ENCODE measurements around the gene RIPOR1.
A peak's percentile ranks its signal among the peaks of the same experiment; 100 is the strongest.

RIPOR1 gene

GRCh38 chr16:67545665-67546024, 17.0 kb downstream of the RIPOR1 start:
- TF ChIP-seq TOX (CRISPR knock-in tag; IDR thresholded peaks at IDR 0.05; ENCODE audit: borderline replicate concordance) (no peak), ZNF565 (CRISPR knock-in tag; conservative IDR thresholded peaks at IDR 0.05; ENCODE audit: low read depth) (no peak), ARNTL (CRISPR knock-in tag; IDR thresholded peaks at IDR 0.05; ENCODE audit: borderline replicate concordance, low read depth) (no peak), ZFP30 (CRISPR knock-in tag; IDR thresholded peaks at IDR 0.05) (no peak), ISL1 (CRISPR knock-in tag; IDR thresholded peaks at IDR 0.05) (no peak), CREB5 (CRISPR knock-in tag; IDR thresholded peaks at IDR 0.05; ENCODE audit: low read depth) (no peak), GLIS3 (CRISPR knock-in tag; IDR thresholded peaks at IDR 0.05) (no peak), ZFP3 (CRISPR knock-in tag; IDR thresholded peaks at IDR 0.05) (no peak), OSR1 (CRISPR knock-in tag; IDR thresholded peaks at IDR 0.05) (no peak), BACH2 (CRISPR knock-in tag; IDR thresholded peaks at IDR 0.05; ENCODE audit: borderline replicate concordance) (no peak), PATZ1 (CRISPR knock-in tag; IDR thresholded peaks at IDR 0.05; ENCODE audit: borderline replicate concordance) (no peak), SNAI2 (CRISPR knock-in tag; IDR thresholded peaks at IDR 0.05) (no peak), PPARA (CRISPR knock-in tag; IDR thresholded peaks at IDR 0.05; ENCODE audit: borderline replicate concordance) (no peak), TSHZ2 (CRISPR knock-in tag; IDR thresholded peaks at IDR 0.05) (no peak)
- no peak for ATAC-seq

- no peak for TF ChIP-seq ZC3H10 (CRISPR knock-in tag; IDR thresholded peaks at IDR 0.05)
- no peak for TF ChIP-seq ZNF8 (CRISPR knock-in tag; IDR thresholded peaks at IDR 0.05)
- TF ChIP-seq ARNTL (CRISPR knock-in tag; IDR thresholded peaks at IDR 0.05; ENCODE audit: borderline replicate concordance, low read depth), result no peak
- TF ChIP-seq ZFP3 (CRISPR knock-in tag; IDR thresholded peaks at IDR 0.05), result no peak
- no peak for TF ChIP-seq PATZ1 (CRISPR knock-in tag; IDR thresholded peaks at IDR 0.05; ENCODE audit: borderline replicate concordance)
- TF ChIP-seq ESRRG (CRISPR knock-in tag; IDR thresholded peaks at IDR 0.05), result no peak
- no peak for TF ChIP-seq RARB (CRISPR knock-in tag; IDR thresholded peaks at IDR 0.05)
- no peak for TF ChIP-seq TCF4 (CRISPR knock-in tag; IDR thresholded peaks at IDR 0.05; ENCODE audit: borderline replicate concordance)
- no peak for TF ChIP-seq CREB5 (CRISPR knock-in tag; IDR thresholded peaks at IDR 0.05; ENCODE audit: low read depth)
- TF ChIP-seq PPARA (CRISPR knock-in tag; IDR thresholded peaks at IDR 0.05; ENCODE audit: borderline replicate concordance), result no peak
- TF ChIP-seq ZFP30 (CRISPR knock-in tag; IDR thresholded peaks at IDR 0.05), result no peak
- no peak for TF ChIP-seq BACH2 (CRISPR knock-in tag; IDR thresholded peaks at IDR 0.05; ENCODE audit: borderline replicate concordance)
- ATAC-seq, result no peak
These were observed 17.5 kb downstream of the RIPOR1 start for GRCh38 chr16:67546091-67546501.

- peak; percentile 80 for ATAC-seq
- TF ChIP-seq CSRNP3 (CRISPR knock-in tag; IDR thresholded peaks at IDR 0.05) (no peak), ESRRG (CRISPR knock-in tag; IDR thresholded peaks at IDR 0.05) (no peak), SNAI2 (CRISPR knock-in tag; IDR thresholded peaks at IDR 0.05) (no peak), OSR1 (CRISPR knock-in tag; IDR thresholded peaks at IDR 0.05) (no peak), BACH2 (CRISPR knock-in tag; IDR thresholded peaks at IDR 0.05; ENCODE audit: borderline replicate concordance) (no peak), CSDC2 (CRISPR knock-in tag; IDR thresholded peaks at IDR 0.05) (no peak), TSHZ2 (CRISPR knock-in tag; IDR thresholded peaks at IDR 0.05) (no peak), ZFP30 (CRISPR knock-in tag; IDR thresholded peaks at IDR 0.05) (no peak)
These were observed 18.3 kb downstream of the RIPOR1 start for GRCh38 chr16:67546761-67547422.

Data from SK-N-SH treated with all-trans-retinoic acid at 6 μM for 48 hours (cell line).